Sigmoid colon (tissue), 7 donors: ENCODE data around the gene HAPLN3. TPM values are rescaled to one million over a fixed set of nuclear protein-coding genes. Genes with fewer than 3 reads are reported as not detected.

Experiments used
- DNase-seq: peaks from one replicate; pipeline ENCODE4 v3.0.0-alpha.2; 2019
- H3K27ac ChIP-seq, 4 donors: fragments of 200-600 bp; sonication (generic); one replicate each; pipeline ENCODE4 v1.5.1; 2016 to 2019; ENCODE audit warnings: mild to moderate bottlenecking in 1 of 4
- H3K27me3 ChIP-seq, 3 donors: fragments of 200-600 bp; sonication (generic); one replicate each; pipeline ENCODE4 v1.5.1; 2019; ENCODE audit warnings: mild to moderate bottlenecking in 1 of 3
- H3K36me3 ChIP-seq, 4 donors: fragments of 200-600 bp; sonication (generic); one replicate each; pipeline ENCODE4 v1.5.1; 2016 to 2019
- H3K4me1 ChIP-seq, 4 donors: fragments of 200-600 bp; sonication (generic); one replicate each; pipeline ENCODE4 v1.5.1; 2017 to 2019
- H3K4me3 ChIP-seq, 4 donors: fragments of 200-600 bp; sonication (generic); one replicate each; pipeline ENCODE4 v1.5.1; 2017 to 2019; ENCODE audit warnings: mild to moderate bottlenecking in 2 of 4, moderate library complexity in 1 of 4
- H3K9me3 ChIP-seq, 4 donors: fragments of 200-600 bp in 3 of 4; sonication (generic) in 3 of 4; one replicate each; pipeline versions ENCODE4 v1.5.1 to v1.6.1; 2013 to 2019
- EP300 ChIP-seq, 4 donors: sonication (generic); formaldehyde crosslinking; IDR thresholded peaks; one replicate each; pipeline ENCODE4 v1.6.1; 2017; ENCODE audit warnings: antibody characterized with exemption in 4 of 4
- POLR2A ChIP-seq, 2 donors: fragments of 450-650 bp; IDR thresholded peaks; one replicate each; pipeline ENCODE4 v1.6.1; 2016; ENCODE audit warnings: antibody characterized with exemption in 2 of 2, mild to moderate bottlenecking in 2 of 2, moderate library complexity in 2 of 2
- POLR2AphosphoS5 ChIP-seq, 4 donors: sonication (generic); formaldehyde crosslinking; IDR thresholded peaks; one replicate each; pipeline ENCODE4 v1.6.1; 2017; ENCODE audit warnings: antibody characterized with exemption in 4 of 4
- WGBS, 2 donors: extraction: QIAGEN DNeasy Blood & Tissue Kit; methylation state at CpG; one replicate each; pipeline ENCODE4 v1.1.7; 2013; 5-methylcytosine and 5-hydroxymethylcytosine counted together
- intact Hi-C: fragments of 100-400 bp; cut with DNase I; formaldehyde crosslinking; loops from one replicate; pipeline ENCODE4 v1.15.1; 2023
- polyA plus RNA-seq, 3 donors: library from polyadenylated mRNA; stranded (reverse); fragments of 200-250 nt; gene quantifications; one replicate each; pipeline ENCODE4 v1.2.3, GENCODE V29; 2013
- total RNA-seq, 4 donors: library from RNA; depleted of rRNA; stranded (reverse); fragments of >200 nt; gene quantifications; one replicate each; pipeline ENCODE4 v1.1.0, GENCODE V29; 2016
- TF ChIP-seq, protein P1 (sequence below), 4 experiments: fragments of 450-650 bp in 3 of 4; fragments of 200-600 bp in 1 of 4; IDR thresholded peaks; one replicate each; pipeline ENCODE4 v1.5.1; 2016 to 2019; ENCODE audit warnings: antibody characterized with exemption in 4 of 4, mild to moderate bottlenecking in 3 of 4, moderate library complexity in 2 of 4
- donor health status: healthy with polysubstance abuse.
- donor health status: Bipolar disorder and iron deficiency.
- donor health status: healthy.

The HAPLN3 gene
- total and polyA plus RNA-seq, 7 donors: 0.60 to 20.9 (median 4.2) TPM; not detected in 1

- intact Hi-C loops: no loop called here
- no peaks in the 10 kb centered on the region for H3K9me3 ChIP-seq
- H3K27me3 ChIP-seq: no peaks in the 10 kb centered on the region
- no peaks in the 10 kb centered on the region for H3K36me3 ChIP-seq
- no peaks in the 10 kb centered on the region for H3K4me1 ChIP-seq
- WGBS, 2 donors: 56 to 79% methylated on average over 14 of the region's 14 CpGs
- no peak for DNase-seq
- no peak overlapping the region for H3K4me3 ChIP-seq
- H3K27ac ChIP-seq: no peak overlapping the region
- TF ChIP-seq EP300 (IDR thresholded peaks at IDR 0.05) (no peak), POLR2A (IDR thresholded peaks at IDR 0.05) (no peak), POLR2AphosphoS5 (IDR thresholded peaks at IDR 0.05) (no peak)
- TF ChIP-seq, protein P1, sequence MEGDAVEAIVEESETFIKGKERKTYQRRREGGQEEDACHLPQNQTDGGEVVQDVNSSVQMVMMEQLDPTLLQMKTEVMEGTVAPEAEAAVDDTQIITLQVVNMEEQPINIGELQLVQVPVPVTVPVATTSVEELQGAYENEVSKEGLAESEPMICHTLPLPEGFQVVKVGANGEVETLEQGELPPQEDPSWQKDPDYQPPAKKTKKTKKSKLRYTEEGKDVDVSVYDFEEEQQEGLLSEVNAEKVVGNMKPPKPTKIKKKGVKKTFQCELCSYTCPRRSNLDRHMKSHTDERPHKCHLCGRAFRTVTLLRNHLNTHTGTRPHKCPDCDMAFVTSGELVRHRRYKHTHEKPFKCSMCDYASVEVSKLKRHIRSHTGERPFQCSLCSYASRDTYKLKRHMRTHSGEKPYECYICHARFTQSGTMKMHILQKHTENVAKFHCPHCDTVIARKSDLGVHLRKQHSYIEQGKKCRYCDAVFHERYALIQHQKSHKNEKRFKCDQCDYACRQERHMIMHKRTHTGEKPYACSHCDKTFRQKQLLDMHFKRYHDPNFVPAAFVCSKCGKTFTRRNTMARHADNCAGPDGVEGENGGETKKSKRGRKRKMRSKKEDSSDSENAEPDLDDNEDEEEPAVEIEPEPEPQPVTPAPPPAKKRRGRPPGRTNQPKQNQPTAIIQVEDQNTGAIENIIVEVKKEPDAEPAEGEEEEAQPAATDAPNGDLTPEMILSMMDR (IDR thresholded peaks at IDR 0.05): no peak
These were observed 24.0 kb downstream of the HAPLN3 start for GRCh38 chr15:88871313-88871712.

- H3K4me3 ChIP-seq: no peak overlapping the region
- intact Hi-C loops: no loop called here
- WGBS, 2 donors: 92% methylated on average over 10 of the region's 10 CpGs
These were observed 29.0 kb downstream of the HAPLN3 start for GRCh38 chr15:88866295-88866881.

DNA sequence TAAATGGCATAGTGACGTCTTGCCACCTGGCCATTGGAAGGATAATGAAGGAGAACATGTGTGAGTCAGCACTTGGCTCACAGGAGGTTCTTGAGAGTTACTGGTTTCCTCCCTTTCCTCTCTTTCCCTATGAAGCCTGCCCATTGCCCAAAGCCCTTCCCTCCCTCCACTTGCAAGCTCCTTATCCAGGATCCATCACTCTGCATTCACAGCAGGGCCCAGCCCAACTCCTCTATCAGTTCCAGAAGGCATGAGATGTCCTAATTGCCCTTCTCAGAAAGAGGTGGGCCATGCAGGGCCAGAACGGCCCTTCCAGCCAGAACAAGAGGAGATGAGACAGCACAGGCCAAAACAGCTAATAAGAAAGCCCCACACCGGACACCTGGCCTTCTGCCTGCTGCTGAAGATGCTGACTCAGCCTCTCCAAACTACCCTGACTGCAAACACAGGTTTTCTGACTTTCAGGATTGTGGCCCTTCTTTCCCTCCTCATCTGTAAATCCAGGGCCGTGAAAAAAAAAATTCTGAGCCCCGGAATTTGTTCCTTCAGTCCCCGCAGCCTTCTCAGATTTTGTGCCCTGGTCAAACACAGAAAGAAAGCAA, 29.7 kb downstream of the HAPLN3 start:
- Histone ChIP-seq H3K4me3 (no peak overlapping the region), H3K27ac (no peak overlapping the region), H3K36me3 (no peaks in the 10 kb centered on the region), H3K9me3 (no peaks in the 10 kb centered on the region), H3K27me3 (no peaks in the 10 kb centered on the region), H3K4me1 (no peaks in the 10 kb centered on the region)
- TF ChIP-seq POLR2AphosphoS5 (IDR thresholded peaks at IDR 0.05) (no peak), EP300 (IDR thresholded peaks at IDR 0.05) (no peak), POLR2A (IDR thresholded peaks at IDR 0.05) (no peak)
- TF ChIP-seq, protein P1 (IDR thresholded peaks at IDR 0.05): no peak
- no peak for DNase-seq
- 61 to 74% methylated on average over 6 of the region's 6 CpGs for WGBS, 2 donors
- intact Hi-C loops: no loop called here

More at GRCh38 chr15:88866295-88866881, 29.0 kb downstream of the HAPLN3 start:
- no peaks in the 10 kb centered on the region for H3K36me3 ChIP-seq
- no peak overlapping the region for H3K27ac ChIP-seq
- no peaks in the 10 kb centered on the region for H3K9me3 ChIP-seq
- no peak for DNase-seq
- H3K4me1 ChIP-seq: no peaks in the 10 kb centered on the region
- no peaks in the 10 kb centered on the region for H3K27me3 ChIP-seq
- no peak for TF ChIP-seq EP300 (IDR thresholded peaks at IDR 0.05)

DNA sequence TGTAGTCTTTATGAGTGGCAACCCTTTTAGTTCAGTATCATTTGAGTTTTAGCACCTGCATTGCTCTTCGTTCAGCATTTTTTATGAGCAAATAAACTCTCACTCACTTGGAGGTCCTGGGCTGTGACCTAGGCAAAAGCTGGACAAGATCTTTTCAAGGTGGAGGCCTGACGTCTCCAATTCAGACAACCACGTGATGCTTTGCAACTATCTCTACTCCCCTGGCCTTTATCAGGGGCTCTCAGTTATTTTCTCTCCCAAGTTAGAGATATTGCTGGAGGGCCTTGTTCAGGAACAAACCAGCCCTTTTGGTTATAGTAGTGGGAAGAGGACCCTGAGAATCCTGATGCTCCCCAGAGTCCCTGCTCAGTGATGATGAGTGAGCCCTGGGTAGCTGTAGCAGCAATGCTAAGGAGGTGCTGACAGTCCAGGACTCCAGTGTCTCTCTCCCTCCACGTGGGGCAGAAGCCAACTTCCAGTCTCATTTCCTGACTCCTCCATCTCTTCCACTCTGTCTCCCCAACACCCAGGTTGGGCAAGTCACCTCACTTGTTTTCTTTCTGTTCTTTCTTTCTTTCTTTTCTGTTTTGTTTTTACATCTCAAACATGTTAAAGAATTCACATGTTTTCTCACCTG, 30.4 kb downstream of the HAPLN3 start:
- DNase-seq: no peak
- Histone ChIP-seq H3K4me1 (no peaks in the 10 kb centered on the region), H3K36me3 (no peaks in the 10 kb centered on the region), H3K27me3 (no peaks in the 10 kb centered on the region), H3K27ac (no peak overlapping the region), H3K9me3 (no peaks in the 10 kb centered on the region), H3K4me3 (no peak overlapping the region)
- WGBS, 2 donors: 43 to 58% methylated on average over 4 of the region's 4 CpGs
- intact Hi-C loops: no loop called here
- TF ChIP-seq, protein P1 (IDR thresholded peaks at IDR 0.05): no peak
- TF ChIP-seq EP300 (IDR thresholded peaks at IDR 0.05) (no peak), POLR2A (IDR thresholded peaks at IDR 0.05) (no peak), POLR2AphosphoS5 (IDR thresholded peaks at IDR 0.05) (no peak)

GRCh38 chr15:88863412-88863811, 31.9 kb downstream of the HAPLN3 start:
- intact Hi-C loops: no loop called here
- Histone ChIP-seq H3K36me3 (no peaks in the 10 kb centered on the region), H3K9me3 (no peaks in the 10 kb centered on the region), H3K4me3 (no peak overlapping the region), H3K27me3 (no peaks in the 10 kb centered on the region), H3K4me1 (no peaks in the 10 kb centered on the region), H3K27ac (no peak overlapping the region)
- 40 to 62% methylated on average over 1 of the region's 1 CpG for WGBS, 2 donors
- TF ChIP-seq, protein P1 (IDR thresholded peaks at IDR 0.05): no peak
- TF ChIP-seq POLR2AphosphoS5 (IDR thresholded peaks at IDR 0.05): no peak
- no peak for TF ChIP-seq EP300 (IDR thresholded peaks at IDR 0.05)
- no peak for TF ChIP-seq POLR2A (IDR thresholded peaks at IDR 0.05)
- no peak for DNase-seq
